ENCODE results near the gene KERA.
"Not testable (repeated sequence)": the region's sequence is repeated elsewhere in the genome, so short reads cannot be mapped to it uniquely, and the experiment has no call there.

KERA gene

DNA sequence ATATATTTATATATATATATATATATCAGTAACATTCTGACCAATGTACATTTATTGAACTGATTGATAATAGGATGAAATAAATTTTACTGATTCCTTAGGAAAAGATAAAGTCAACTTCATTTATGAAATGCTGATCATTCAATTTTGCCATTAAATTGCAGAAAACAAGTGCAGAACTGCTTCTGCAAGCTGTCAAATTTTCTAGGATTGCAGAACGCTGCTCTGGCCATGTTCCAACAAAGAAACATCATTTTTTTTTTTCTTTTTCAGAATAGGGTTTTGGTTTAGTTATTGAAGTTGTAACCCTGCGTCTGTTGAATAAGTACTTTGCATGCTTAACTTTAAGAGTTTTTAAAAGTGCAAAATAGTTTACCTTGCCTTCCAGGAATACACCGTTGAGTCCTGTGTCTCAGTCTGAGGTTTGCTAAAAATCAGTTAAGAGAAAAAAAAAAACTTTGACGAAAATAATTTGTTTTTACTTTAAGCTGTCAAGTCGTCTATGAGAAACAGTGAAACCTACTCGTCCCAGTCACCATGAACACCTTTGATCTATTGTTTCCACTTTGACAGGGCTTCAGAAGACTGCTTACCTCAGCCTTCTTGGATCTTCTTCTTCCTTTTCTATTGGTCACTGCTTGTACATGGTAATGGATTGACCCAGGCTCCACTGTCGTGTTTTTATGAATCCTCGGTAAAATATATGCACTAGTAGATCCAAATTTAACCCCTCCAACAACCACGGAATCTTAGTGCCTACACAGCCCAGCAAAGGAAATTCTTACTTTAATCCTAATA, at the start of gene KERA:
TSS of gene KERA (minus strand) at position 657 of the 798 bp plus-strand sequence. CDS start 1,743 bp downstream, outside the sequence.
- DNase-seq (ENCODE audit: low read depth): no peak

GRCh38 chr12:91106283-91106682, 48.5 kb upstream of the KERA start:
- DNase-seq (ENCODE audit: low read depth): no peak

DNA sequence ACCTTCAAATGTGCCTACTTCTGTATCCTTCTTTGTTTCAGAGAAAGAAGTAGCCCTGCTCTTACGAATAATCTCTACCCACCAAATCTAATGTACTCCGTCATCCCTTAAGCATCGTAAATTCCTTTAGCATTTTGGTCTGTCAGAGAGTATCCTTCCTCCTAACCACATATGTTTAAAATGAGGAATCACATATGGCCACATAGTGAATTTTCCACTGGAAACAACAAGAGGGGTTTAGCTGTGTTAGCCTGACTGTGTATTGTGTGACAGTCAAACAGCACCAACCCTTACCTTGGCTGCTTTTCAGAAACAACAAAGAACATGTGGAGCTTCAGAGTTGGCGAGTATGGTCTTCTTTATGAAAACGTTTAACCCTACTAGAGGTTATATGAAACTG, 48.0 kb upstream of the KERA start:
- DNase-seq (ENCODE audit: low read depth): no peak

GRCh38 chr12:91104812-91105466, 47.1 kb upstream of the KERA start:
- no peak for DNase-seq (ENCODE audit: low read depth)

GRCh38 chr12:91103624-91104023, 45.8 kb upstream of the KERA start:
- no peak for DNase-seq (ENCODE audit: low read depth)

DNA sequence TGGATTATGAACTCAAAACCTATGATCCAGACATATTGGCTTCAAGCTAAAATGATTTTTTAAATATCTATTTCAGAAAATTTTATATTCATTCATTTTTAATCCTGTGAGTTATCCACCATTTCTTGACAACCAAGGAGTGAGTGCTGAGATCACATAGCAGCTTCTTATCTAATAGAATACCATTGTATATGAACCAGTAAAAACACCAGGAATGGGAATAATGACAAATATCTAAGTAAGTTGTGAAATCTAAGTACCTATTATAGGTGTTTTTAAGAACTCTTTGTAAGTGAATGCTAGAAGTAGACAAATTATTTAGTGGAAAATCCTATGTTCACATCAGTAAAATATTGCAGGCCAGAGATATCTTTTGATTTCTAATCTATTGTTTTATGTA, 45.3 kb upstream of the KERA start:
- no peak for DNase-seq (ENCODE audit: low read depth)

DNA sequence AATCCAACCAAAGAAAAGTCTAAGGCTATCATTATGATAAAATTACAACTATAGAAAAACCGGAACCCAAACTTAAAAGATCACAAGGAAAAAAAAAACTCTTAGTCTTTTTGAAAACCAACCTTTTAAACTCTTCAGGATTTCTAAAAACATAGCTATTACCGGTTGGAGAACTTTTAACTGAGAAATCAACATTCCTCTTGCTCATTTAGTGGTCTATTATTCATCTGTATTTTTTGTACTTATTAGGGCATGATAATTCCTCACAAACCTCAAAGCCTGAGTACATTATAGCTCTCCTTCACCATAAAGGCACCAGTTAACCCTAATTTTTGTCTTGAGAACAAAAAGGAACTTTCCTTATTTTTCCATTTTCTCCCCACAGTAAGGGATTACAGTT, 43.1 kb upstream of the KERA start:
- DNase-seq (ENCODE audit: low read depth): no peak

- DNase-seq (ENCODE audit: low read depth): no peak
These were observed 42.0 kb upstream of the KERA start for GRCh38 chr12:91099836-91100235.

- no peak for DNase-seq (ENCODE audit: low read depth)
These were observed 41.5 kb upstream of the KERA start for GRCh38 chr12:91099341-91099740.

DNA sequence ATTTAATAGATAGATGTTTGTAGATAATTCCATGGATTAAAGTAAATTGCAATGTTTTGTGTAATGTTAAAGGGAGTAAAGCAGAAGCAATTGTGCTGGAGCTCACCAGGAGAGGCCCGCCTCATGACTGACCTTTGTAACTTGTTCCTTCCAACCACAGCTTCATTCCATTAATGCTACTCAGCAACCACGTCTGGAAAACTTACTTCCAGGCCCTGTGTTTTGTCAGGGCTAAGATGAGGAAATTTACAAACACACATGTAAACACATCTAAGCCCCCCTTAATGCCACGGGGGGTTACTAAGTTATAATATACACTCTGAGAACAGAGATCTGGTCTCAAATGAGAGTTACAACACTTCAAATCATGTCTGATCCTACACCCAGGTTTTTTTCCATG, 41.1 kb upstream of the KERA start:
- no peak for DNase-seq (ENCODE audit: low read depth)

- no peak for DNase-seq (ENCODE audit: low read depth)
These were observed 40.6 kb upstream of the KERA start for GRCh38 chr12:91098461-91098860.

GRCh38 chr12:91094957-91095356, 37.1 kb upstream of the KERA start:
- DNase-seq (ENCODE audit: low read depth): no peak

GRCh38 chr12:91094032-91094662, 36.3 kb upstream of the KERA start:
- DNase-seq (ENCODE audit: low read depth): no peak

GRCh38 chr12:91093341-91093740, 35.5 kb upstream of the KERA start:
- DNase-seq (ENCODE audit: low read depth): no peak

DNA sequence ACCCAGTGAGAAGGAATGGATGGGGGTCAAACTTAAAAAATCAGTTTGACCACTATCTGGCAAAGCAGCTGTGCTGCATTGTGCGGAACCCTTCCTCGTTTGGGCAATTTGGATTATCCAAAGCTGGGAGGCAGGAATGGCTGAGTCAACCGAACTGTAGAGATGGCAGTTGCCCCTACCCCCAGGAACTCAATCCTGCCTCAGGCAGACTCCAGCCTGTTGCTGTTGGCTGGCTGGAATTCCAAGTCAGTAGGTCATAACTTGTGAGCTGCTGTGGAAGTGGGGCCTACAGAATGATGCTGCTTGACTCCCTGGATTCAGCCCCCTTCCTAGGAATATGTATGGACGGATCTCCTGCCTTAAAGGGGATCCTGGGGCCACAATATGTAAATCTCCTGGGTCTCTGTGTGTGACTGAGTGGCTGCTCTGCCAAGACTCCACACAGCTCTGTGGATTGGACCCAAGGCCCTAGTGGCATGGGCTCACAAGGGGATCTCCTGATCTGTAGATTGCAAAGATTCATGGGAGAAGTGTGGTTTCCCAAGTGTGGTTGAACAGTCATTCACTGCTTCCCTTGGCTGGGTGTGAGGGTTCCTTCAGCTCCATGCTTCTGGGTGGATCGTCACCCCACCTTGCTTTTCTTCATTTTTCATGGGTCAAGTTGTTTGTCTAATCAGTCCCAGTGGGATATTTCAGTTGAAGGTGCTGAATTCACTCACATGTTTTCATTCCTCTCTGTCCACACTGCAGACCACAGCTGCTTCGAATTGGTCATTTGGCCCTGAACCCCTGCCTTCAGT, 34.3 kb upstream of the KERA start:
- no peak for DNase-seq (ENCODE audit: low read depth)

DNA sequence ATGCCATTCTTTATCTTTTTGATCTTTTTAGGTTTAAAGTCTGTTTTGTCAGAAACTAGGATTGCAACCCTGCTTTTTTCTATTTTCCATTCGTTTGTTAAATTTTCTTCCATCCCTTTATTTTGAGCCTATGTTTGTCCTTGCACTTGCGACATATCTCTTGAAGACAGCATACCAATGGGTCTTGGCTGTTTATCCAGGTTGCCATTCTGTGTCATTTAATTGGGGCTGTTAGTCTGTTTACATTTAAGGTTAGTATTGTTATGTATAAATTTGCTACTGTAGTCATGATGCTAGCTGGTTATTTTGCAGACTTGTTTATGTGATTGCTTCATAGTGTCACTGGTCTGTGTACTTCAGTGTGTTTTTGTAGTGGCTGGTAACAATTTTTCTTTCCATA, 32.1 kb upstream of the KERA start:
- not testable (repeated sequence) for DNase-seq (ENCODE audit: low read depth)

- DNase-seq (ENCODE audit: low read depth): no peak
These were observed 22.2 kb upstream of the KERA start for GRCh38 chr12:91080041-91080440.

GRCh38 chr12:91078501-91078900, 20.7 kb upstream of the KERA start:
- no peak for DNase-seq (ENCODE audit: low read depth)

- DNase-seq (ENCODE audit: low read depth): no peak
These were observed 19.6 kb upstream of the KERA start for GRCh38 chr12:91077228-91077954.

DNA sequence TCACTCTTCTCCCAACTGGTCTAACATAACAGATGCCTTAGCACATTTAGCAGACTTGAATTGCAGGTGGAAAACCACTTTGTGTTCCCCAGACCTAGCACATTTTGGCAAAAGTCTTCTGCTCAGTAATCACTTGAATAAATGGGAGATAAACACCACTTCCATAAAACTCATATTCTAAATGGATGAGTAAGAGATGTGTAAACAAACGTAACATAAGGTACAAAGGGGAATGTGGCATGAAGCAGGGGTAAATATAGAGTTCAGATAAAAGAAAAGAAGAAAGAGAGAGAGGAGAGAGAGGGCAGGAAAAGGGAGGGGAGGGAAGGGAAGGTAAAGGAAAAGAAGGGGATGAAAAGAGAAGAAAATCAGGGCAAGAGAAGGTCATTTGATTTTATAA, 17.0 kb upstream of the KERA start:
- no peak for DNase-seq (ENCODE audit: low read depth)

DNA sequence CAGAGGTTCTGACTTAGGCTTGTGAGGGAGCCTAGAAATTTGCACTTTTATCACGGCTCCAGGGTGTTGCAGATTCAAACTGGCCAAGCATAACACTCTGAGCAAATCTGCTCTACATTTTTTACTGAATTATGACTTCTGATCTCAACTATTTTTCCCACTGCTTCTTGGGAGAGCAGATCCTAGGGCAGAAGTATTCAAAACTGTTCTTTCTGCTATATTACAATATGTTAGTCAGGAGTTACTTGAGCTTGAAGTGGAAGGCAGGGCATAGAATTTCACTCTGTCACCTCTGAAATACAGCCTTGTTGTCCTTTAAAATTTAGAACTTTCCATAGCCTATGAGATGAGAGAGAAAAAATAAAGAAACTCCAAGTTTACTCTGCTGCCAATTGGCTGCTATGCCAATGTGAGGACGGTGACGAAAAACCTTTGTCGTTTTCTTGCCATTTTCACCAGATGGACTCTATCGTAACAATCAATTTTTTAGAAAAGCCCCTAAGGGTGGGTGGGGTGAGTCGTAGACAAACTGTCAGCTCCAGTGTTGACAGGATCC, 16.4 kb upstream of the KERA start:
- no peak for DNase-seq (ENCODE audit: low read depth)
